NCI-H526 (cell line): ENCODE measurements around the gene SEMA6C.
"Not testable (repeated sequence)": the region's sequence is repeated elsewhere in the genome, so short reads cannot be mapped to it uniquely, and the experiment has no call there.

Experiments
- DNase-seq, 2 experiments: peaks; one replicate each; lab custom pipeline; 2025; lab: John Stamatoyannopoulos, UW

The SEMA6C gene

DNA sequence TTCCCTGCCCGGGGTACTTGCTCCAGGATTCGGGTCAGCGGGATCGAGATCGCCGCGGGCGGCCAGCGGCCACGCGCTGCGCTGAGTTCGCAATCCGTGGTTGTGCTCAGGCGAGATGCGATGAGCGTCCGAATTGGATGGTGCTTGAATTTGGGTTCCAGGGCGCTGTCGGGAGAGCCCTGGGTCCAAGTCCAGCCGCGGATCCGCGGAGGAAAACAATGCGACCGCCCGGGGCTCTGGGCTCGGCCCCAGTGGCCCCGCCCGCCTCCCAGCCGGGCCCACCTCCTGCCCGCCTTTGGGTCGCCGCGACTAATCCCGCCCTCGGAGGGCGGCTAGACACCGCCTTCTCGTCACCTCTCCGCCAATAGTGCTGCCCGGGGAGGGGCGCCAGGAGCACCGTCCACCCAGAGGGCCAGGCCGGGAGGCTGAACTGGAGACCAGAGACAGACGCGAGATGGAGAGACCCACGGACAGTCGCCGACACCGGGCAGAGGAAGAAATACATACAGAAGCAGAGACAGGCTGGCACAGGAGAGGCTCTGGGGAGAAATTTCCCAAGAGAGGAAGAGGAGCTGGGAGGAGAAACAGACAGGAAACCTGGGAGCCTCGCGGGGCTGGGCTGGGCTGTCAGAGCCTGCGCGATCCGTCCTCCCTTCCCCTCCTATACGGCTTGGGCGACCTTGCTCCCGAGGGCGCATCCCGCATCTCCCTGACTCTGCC is at the start of gene SEMA6C:
TSS of gene SEMA6C (minus strand) at position 220 of the 720 bp plus-strand sequence. CDS start 4,010 bp downstream, outside the sequence.
- peak; percentile 95 to 100 for DNase-seq

DNA sequence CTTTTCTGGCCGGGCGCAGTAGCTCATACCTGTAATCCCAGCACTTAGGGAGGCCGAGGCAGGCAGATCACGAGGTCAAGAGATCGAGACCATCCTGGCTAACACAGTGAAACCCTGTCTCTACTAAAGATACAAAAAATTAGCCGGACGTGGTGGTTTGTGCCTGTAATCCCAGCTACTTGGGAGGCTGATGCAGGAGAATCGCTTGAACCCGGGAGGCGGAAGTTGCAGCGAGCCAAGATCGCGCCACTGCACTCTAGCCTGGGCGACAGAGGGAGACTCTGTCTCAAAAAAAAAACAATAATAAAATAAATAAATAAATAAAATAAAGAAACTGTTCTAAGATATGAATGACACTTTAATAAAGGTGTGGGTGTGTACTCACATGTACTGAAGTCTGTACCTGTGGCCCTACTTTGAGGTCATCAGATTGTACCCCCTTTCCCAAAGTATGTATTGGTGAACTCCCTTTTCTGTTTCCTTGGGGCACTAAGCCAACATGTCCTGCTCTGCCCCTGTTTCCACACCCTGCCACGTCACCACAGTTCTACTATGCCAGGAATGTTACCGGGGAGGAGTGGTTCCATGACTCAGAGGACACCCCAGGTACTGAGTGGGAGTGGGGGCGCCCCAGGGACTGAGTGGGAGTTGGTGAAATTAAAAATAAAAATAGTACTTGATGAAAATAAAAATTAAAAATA is 48.6 kb upstream of the SEMA6C start:
- DNase-seq, result not testable (repeated sequence)

- DNase-seq, result no peak
These were observed 47.4 kb upstream of the SEMA6C start for GRCh38 chr1:151193856-151194255.

DNA sequence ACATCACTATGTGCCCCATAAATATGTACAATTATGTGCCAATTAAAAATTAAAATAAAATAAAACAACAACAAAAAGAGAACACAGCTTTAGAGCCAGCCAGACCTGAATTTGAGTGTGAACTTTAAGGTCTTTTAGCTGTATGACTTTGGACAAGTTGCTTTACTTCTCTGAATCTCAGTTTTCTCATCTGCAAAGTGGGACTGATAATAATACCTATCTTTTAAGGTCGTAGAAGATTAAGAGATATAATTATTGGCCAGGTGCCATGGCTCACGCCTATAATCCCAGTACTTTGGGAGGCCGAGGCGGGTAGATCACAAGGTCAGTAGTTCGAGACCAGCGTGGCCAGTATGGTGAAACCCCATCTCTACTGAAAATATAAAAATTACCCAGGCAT is 46.9 kb upstream of the SEMA6C start:
- DNase-seq, result no peak

GRCh38 chr1:151192047-151192446 is 45.6 kb upstream of the SEMA6C start:
- no peak for DNase-seq

- DNase-seq, result peak; percentile 98 to 99
These were observed 43.4 kb upstream of the SEMA6C start, which contains the start of gene VPS72 for GRCh38 chr1:151189637-151190445. VPS72 (minus strand) TSS chr1:151190197; CDS start chr1:151190121, 76 bp downstream.

DNA sequence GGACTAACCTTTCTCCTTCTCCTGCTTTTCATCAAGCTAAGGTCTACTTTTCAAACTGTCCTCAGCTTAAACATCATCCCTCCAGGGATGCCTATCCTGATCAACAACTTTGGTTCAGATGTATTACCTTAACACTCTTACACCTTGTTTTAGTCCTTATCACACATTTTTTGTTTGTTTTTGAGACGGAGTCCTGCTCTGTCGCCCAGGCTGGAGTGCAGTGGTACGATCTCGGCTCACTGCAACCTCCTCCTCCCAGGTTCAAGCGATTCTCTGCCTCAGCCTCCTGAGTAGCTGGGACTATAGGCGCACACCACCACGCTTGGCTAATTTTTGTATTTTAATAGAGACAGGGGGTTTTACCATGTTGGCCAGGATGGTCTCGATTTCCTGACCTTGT is 42.2 kb upstream of the SEMA6C start:
- DNase-seq, result not testable (repeated sequence)

GRCh38 chr1:151187205-151187604 is 40.8 kb upstream of the SEMA6C start:
- no peak for DNase-seq

GRCh38 chr1:151184211-151184610 is 37.8 kb upstream of the SEMA6C start:
- DNase-seq, result no peak

DNA sequence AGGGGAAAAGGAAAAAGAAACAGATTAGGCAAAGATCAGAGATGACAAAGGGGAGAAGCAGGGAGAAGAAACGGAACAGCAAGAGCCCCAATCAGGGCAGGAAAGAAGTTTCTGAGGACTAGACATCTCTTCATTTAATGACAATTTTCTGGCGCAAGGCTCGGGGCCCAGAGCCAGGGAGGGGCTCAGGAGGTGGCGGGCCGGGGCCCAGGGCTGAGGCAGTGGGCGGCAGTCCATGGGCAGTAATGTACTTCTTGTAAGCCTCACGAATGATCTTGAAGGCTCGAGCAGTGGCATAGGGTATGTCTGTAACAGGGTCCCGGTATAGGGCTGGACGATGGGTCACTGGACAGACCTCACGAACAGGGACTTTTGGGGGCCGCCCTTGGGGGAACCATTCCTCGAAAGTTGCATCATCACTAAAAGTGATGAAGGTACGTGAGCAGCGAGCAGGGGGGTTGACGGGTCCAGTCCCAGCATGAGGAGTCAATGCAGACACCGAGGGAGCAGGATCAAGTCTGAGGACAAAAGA is 30.1 kb upstream of the SEMA6C start:
- no peak for DNase-seq

- DNase-seq, result peak; percentile 32 to 62
These were observed 29.4 kb upstream of the SEMA6C start, which contains the start of gene TMOD4 for GRCh38 chr1:151175863-151176262. TMOD4 (minus strand) TSS chr1:151175981; CDS start chr1:151174875, 1,106 bp downstream.

DNA sequence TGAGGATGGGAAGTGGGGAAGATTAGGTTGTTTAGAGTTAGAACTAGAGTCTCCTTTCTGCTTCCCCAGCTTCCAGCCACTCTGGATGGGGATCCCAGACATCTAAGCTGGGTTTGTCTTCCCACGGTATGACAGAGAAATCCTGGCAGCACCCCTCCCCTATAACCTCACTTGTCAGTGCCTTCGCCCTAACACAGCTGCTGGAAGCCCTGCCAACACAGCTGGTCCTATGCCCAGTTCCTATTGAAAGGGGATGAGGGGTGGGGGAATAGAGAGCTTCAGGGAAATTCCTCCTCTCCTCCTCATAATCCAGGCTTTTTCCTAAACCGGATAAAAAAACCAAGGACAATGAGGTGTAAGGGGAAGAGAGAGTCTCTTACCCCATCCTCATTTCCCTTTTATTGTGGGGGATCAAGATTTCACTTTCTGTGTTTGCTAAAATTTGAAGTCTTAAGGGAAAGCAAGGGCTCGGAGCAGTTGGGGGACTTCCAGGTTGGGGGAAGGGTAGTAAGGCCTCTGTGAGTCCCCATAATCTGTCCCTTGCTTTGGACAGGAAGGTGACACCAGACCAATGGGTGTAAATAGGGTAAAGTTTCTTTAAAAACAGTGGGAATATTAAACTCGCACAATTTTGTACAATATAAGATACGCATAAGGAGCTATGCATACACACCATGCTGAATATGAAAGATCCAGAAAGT is 28.8 kb upstream of the SEMA6C start:
- no peak for DNase-seq

GRCh38 chr1:151171190-151171589 is 24.8 kb upstream of the SEMA6C start:
- no peak for DNase-seq

GRCh38 chr1:151167116-151167515 is 20.7 kb upstream of the SEMA6C start:
- no peak for DNase-seq

GRCh38 chr1:151166505-151166956 is 20.1 kb upstream of the SEMA6C start:
- peak in 1 of 2 experiments; percentile 62 for DNase-seq

DNA sequence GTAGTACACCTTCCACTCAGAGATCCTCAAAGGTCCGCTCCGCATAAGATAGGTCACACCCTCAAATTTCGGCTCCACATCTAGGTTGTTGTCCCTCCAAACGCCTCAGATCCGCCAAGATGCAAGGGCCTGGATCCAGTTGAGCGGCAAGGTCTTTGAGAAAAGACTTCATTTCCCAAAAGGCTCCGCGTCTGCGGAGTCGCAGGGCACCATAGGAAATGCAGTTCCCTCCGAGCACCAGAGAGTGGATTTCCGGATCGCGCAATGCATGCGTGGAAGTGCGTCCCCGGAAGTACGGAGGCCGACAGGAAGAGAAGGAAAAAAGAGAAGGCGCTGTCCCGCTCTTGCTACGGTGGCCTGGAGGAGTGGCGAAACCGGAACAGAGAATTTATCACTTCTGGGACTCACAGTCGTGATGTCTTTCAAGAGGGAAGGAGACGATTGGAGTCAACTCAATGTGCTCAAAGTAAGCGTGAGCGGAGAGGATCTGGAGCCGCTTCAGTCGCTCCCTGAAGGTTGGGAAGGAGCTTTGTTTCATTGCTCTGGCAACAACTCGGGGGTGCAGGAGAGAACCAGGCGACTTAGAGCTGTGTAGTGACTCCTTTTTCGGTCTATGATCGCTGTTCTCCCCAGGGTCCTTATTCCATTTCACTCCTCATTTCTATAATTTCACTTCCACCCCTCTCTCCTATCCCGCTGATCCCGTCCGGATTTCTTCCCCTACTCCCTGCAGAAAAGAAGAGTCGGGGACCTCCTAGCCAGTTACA is 19.5 kb upstream of the SEMA6C start, which contains the start of the genes LYSMD1 and SCNM1:
TSS of gene LYSMD1 (minus strand) at position 165 of the 767 bp plus-strand sequence. CDS start 644 bp downstream, outside the sequence.
TSS of gene SCNM1 (plus strand) at position 407 of the 767 bp plus-strand sequence. CDS start at position 416, 9 bp downstream.
- DNase-seq, result peak; percentile 99 to 100

- DNase-seq, result peak; percentile 69 to 81
These were observed 18.9 kb upstream of the SEMA6C start for GRCh38 chr1:151165281-151165737.

GRCh38 chr1:151164732-151165280 is 18.4 kb upstream of the SEMA6C start:
- no peak for DNase-seq

- DNase-seq, result no peak
These were observed 12.9 kb upstream of the SEMA6C start for GRCh38 chr1:151159373-151159772.

GRCh38 chr1:151158751-151159251 is 12.4 kb upstream of the SEMA6C start:
- no peak for DNase-seq
